Liver (tissue), 9 donors: ENCODE results near the gene SPHK1. TPM values are rescaled to one million over a fixed set of nuclear protein-coding genes. Genes with fewer than 3 reads are reported as not detected.

ENCODE experiments used
- DNase-seq: peaks from one replicate; pipeline ENCODE4 v3.0.0-alpha.2; 2017; ENCODE audit warnings: low spot score
- H3K27ac ChIP-seq, 2 donors: one replicate each; pipeline ENCODE4 v1.7.0; 2013; ENCODE audit warnings: inconsistent platforms in 2 of 2, low read length in 2 of 2, control low read depth in 1 of 2, low read depth in 1 of 2, mild to moderate bottlenecking in 1 of 2
- H3K27me3 ChIP-seq, 4 donors: one replicate each; pipeline versions ENCODE4 v1.6.1 to v1.7.0; 2013; ENCODE audit warnings: low read length in 3 of 4, inconsistent platforms in 1 of 4, mild to moderate bottlenecking in 1 of 4, moderate library complexity in 1 of 4; ENCODE audit not compliant: control insufficient read depth in 4 of 4, insufficient read depth in 4 of 4
- H3K36me3 ChIP-seq, 4 donors: one replicate each; pipeline versions ENCODE4 v1.6.1 to v1.7.0; 2013; ENCODE audit warnings: low read length in 3 of 4, mild to moderate bottlenecking in 3 of 4, low read depth in 1 of 4, moderate library complexity in 1 of 4; ENCODE audit not compliant: control insufficient read depth in 4 of 4, insufficient read depth in 3 of 4
- H3K4me1 ChIP-seq, 4 donors: one replicate each; pipeline versions ENCODE4 v1.6.1 to v1.7.0; 2013; ENCODE audit warnings: low read length in 3 of 4, mild to moderate bottlenecking in 3 of 4, moderate library complexity in 1 of 4; ENCODE audit not compliant: control insufficient read depth in 4 of 4, insufficient read depth in 4 of 4
- H3K4me3 ChIP-seq, 3 donors: one replicate each; pipeline versions ENCODE4 v1.6.1 to v1.7.0; 2013; ENCODE audit warnings: low read length in 3 of 3, control low read depth in 1 of 3, low read depth in 1 of 3, mild to moderate bottlenecking in 1 of 3
- H3K9ac ChIP-seq, 2 donors: one replicate each; pipeline ENCODE4 v1.7.0; 2013; ENCODE audit warnings: low read length in 2 of 2, mild to moderate bottlenecking in 2 of 2, moderate library complexity in 2 of 2, control low read depth in 1 of 2, low read depth in 1 of 2
- H3K9me3 ChIP-seq, 4 donors: one replicate each; pipeline versions ENCODE4 v1.6.1 to v1.7.0; 2013; ENCODE audit warnings: low read length in 3 of 4; ENCODE audit not compliant: control insufficient read depth in 4 of 4
- ATF3 ChIP-seq: IDR thresholded peaks from 2 replicates; pipeline ENCODE4 v1.6.1; 2016; ENCODE audit warnings: antibody characterized with exemption
- CTCF ChIP-seq: fragments of 150-350 bp; IDR thresholded peaks from 2 replicates; pipeline ENCODE4 v1.5.1; 2017; ENCODE audit warnings: improper control_type of control experiment, low read depth, low read length; ENCODE audit not compliant: missing input control
- EGR1 ChIP-seq, 2 donors: IDR thresholded peaks; 2 replicates each; pipeline ENCODE4 v1.6.1; 2016 to 2018; ENCODE audit warnings: antibody characterized with exemption in 2 of 2, low read depth in 2 of 2
- FOXA1 ChIP-seq: IDR thresholded peaks from 2 replicates; pipeline ENCODE4 v1.6.1; 2016; ENCODE audit warnings: antibody characterized with exemption
- FOXA2 ChIP-seq: IDR thresholded peaks from 2 replicates; pipeline ENCODE4 v1.6.1; 2016; ENCODE audit warnings: antibody characterized with exemption
- GABPA ChIP-seq, 2 donors: IDR thresholded peaks in 1 of 2; conservative IDR thresholded peaks in 1 of 2; 2 replicates each; pipeline ENCODE4 v1.6.1; 2016; ENCODE audit warnings: antibody characterized with exemption in 2 of 2, mild to moderate bottlenecking in 1 of 2, moderate library complexity in 1 of 2
- HNF4A ChIP-seq, 2 donors: conservative IDR thresholded peaks; 2 replicates each; pipeline ENCODE4 v1.6.1; 2016; ENCODE audit warnings: antibody characterized with exemption in 2 of 2, mild to moderate bottlenecking in 2 of 2
- HNF4G ChIP-seq: IDR thresholded peaks from 2 replicates; pipeline ENCODE4 v1.6.1; 2016; ENCODE audit warnings: antibody characterized with exemption
- NR2F2 ChIP-seq: IDR thresholded peaks from 2 replicates; pipeline ENCODE4 v1.6.1; 2016; ENCODE audit warnings: antibody characterized with exemption
- RAD21 ChIP-seq, 2 donors: IDR thresholded peaks; 2 replicates each; pipeline ENCODE4 v1.6.1; 2016; ENCODE audit warnings: antibody characterized with exemption in 2 of 2, mild to moderate bottlenecking in 2 of 2
- REST ChIP-seq: IDR thresholded peaks from 2 replicates; pipeline ENCODE4 v1.6.1; 2016; ENCODE audit warnings: antibody characterized with exemption, mild to moderate bottlenecking
- RXRA ChIP-seq, 2 donors: IDR thresholded peaks; 2 replicates each; pipeline ENCODE4 v1.6.1; 2017 to 2018; ENCODE audit warnings: antibody characterized with exemption in 2 of 2, mild to moderate bottlenecking in 1 of 2
- SP1 ChIP-seq: IDR thresholded peaks from 2 replicates; pipeline ENCODE4 v1.6.1; 2018; ENCODE audit warnings: antibody characterized with exemption, mild to moderate bottlenecking
- TAF1 ChIP-seq: conservative IDR thresholded peaks from 2 replicates; pipeline ENCODE4 v1.6.1; 2016; ENCODE audit warnings: antibody characterized with exemption, mild to moderate bottlenecking
- WGBS: extraction: QIAGEN DNeasy Blood & Tissue Kit; methylation state at CpG from one replicate; pipeline ENCODE4 v1.1.7; 2013; 5-methylcytosine and 5-hydroxymethylcytosine counted together
- polyA plus RNA-seq, 2 donors: library from polyadenylated mRNA; stranded (reverse) in 1 of 2; unstranded in 1 of 2; fragments of 200-250 nt in 1 of 2; fragments of >200 nt in 1 of 2; fragmentation: Nextera tagmentation in 1 of 2; extraction: Ambion mirVana in 1 of 2; gene quantifications; one replicate each; pipeline versions ENCODE4 v1.2.1 to v1.2.3, GENCODE V29; 2013 to 2015
- total RNA-seq, 2 donors: library from RNA; depleted of rRNA; stranded (reverse); fragments of >200 nt; gene quantifications; one replicate each; pipeline ENCODE4 v1.2.3, GENCODE V29; 2014
- donor health status: healthy.
- donor health status: healthy.
- donor health status: healthy.
- donor health status: healthy.
- donor health status: healthy.

SPHK1 gene
- total and polyA plus RNA-seq, 4 donors: 0.89 to 11.4 (median 1.1) TPM

- TF ChIP-seq FOXA2 (no peak), HNF4A (conservative IDR thresholded peaks at IDR 0.05) (no peak), RAD21 (IDR thresholded peaks at IDR 0.05) (no peak), SP1 (no peak)
These were observed 19.8 kb downstream of the SPHK1 start (continued) for GRCh38 chr17:76404256-76404655.

GRCh38 chr17:76404976-76405563 is 20.7 kb downstream of the SPHK1 start:
- H3K4me1 ChIP-seq: peaks cover 0 to 13% (median 9%) of the 10 kb centered on the region in 4 donors
- no peak for DNase-seq

GRCh38 chr17:76405607-76405966 is 21.2 kb downstream of the SPHK1 start:
- Histone ChIP-seq H3K36me3 (peaks cover 0 to 26% (median 8%) of the 10 kb centered on the region in 4 donors), H3K9me3 (no peaks in the 10 kb centered on the region), H3K9ac (no peak overlapping the region), H3K4me3 (no peak overlapping the region), H3K4me1 (peaks cover 0 to 13% (median 9%) of the 10 kb centered on the region in 4 donors), H3K27ac (no peak overlapping the region), H3K27me3 (no peaks in the 10 kb centered on the region)
- WGBS: 94% methylated on average over 9 of the region's 9 CpGs
- TF ChIP-seq TAF1: no peak
- TF ChIP-seq EGR1 (IDR thresholded peaks at IDR 0.05; ENCODE audit: low read depth in 2 of 2): no peak
- no peak for TF ChIP-seq FOXA1
- no peak for TF ChIP-seq REST
- no peak for TF ChIP-seq GABPA (IDR thresholded peaks at IDR 0.05 in 1 of 2, conservative IDR thresholded peaks at IDR 0.05 in 1 of 2)
- no peak for TF ChIP-seq CTCF
- TF ChIP-seq ATF3: no peak
- TF ChIP-seq RXRA (IDR thresholded peaks at IDR 0.05): no peak
- no peak for TF ChIP-seq HNF4G
- DNase-seq: no peak

More at GRCh38 chr17:76404976-76405563, 20.7 kb downstream of the SPHK1 start:
- Histone ChIP-seq H3K9ac (no peak overlapping the region), H3K27ac (no peak overlapping the region), H3K9me3 (no peaks in the 10 kb centered on the region), H3K4me3 (no peak overlapping the region), H3K36me3 (peaks cover 2 to 30% (median 9%) of the 10 kb centered on the region in 4 donors), H3K27me3 (no peaks in the 10 kb centered on the region)
- 86% methylated on average over 25 of the region's 25 CpGs for WGBS
- TF ChIP-seq NR2F2 (peak; percentile 80), ATF3 (no peak)
